ENCODE results near the gene TLL1. TPM values are rescaled to one million over a fixed set of nuclear protein-coding genes. Genes with fewer than 3 reads are reported as not detected.

TLL1 gene
- total RNA-seq, 1 experiment from 2014 or later = 14.3 TPM

GRCh38 chr4:166134285-166134684 is 261.2 kb downstream of the TLL1 start:
- Histone ChIP-seq H3K27me3 (replicated peaks; ENCODE audit: insufficient read depth, low read depth, low read length, poor library complexity) (no peaks in the 10 kb centered on the region), H3K4me3 (ENCODE audit: low read depth, low read length, poor library complexity, severe bottlenecking) (no peak overlapping the region), H3K36me3 (ENCODE audit: insufficient read depth, low read length, poor library complexity, severe bottlenecking) (no peaks in the 10 kb centered on the region), H3K27ac (ENCODE audit: low read depth, low read length, poor library complexity, severe bottlenecking) (no peak overlapping the region), H3K9me3 (ENCODE audit: low read depth, low read length, poor library complexity, severe bottlenecking) (no peaks in the 10 kb centered on the region), H3K4me1 (ENCODE audit: insufficient read depth, low read length, poor library complexity, severe bottlenecking) (no peaks in the 10 kb centered on the region)
- CTCF ChIA-PET = no interaction called here
- POLR2A ChIA-PET (ENCODE audit: low non-redundant PET) = no interaction called here
- DNase-seq (ENCODE audit: low spot score) = no peak
- TF ChIP-seq EZH2 (IDR thresholded peaks at IDR 0.05; ENCODE audit: borderline replicate concordance, low read depth, low read length, poor library complexity, severe bottlenecking) (no peak), CTCF (conservative IDR thresholded peaks at IDR 0.05; ENCODE audit: low read depth, low read length) (no peak)
- no TSS peak for BruUV-seq (replicated peaks)
- intact Hi-C loops (cut with micrococcal nuclease; ENCODE audit: unreplicated experiment) = no loop called here

GRCh38 chr4:166140951-166141350 is 267.9 kb downstream of the TLL1 start:
- no peaks in the 10 kb centered on the region for H3K36me3 ChIP-seq (ENCODE audit: insufficient read depth, low read length, poor library complexity, severe bottlenecking)
- H3K4me1 ChIP-seq (ENCODE audit: insufficient read depth, low read length, poor library complexity, severe bottlenecking) = no peaks in the 10 kb centered on the region
- no peaks in the 10 kb centered on the region for H3K9me3 ChIP-seq (ENCODE audit: low read depth, low read length, poor library complexity, severe bottlenecking)
- ChIA-PET POLR2A (ENCODE audit: low non-redundant PET) (no interaction called here), CTCF (no interaction called here)
- intact Hi-C loops (cut with micrococcal nuclease; ENCODE audit: unreplicated experiment) = no loop called here
- TF ChIP-seq CTCF (conservative IDR thresholded peaks at IDR 0.05; ENCODE audit: low read depth, low read length) = no peak
- TF ChIP-seq EZH2 (IDR thresholded peaks at IDR 0.05; ENCODE audit: borderline replicate concordance, low read depth, low read length, poor library complexity, severe bottlenecking) = no peak
- no peak for DNase-seq (ENCODE audit: low spot score)
- peaks cover 17% of the 10 kb centered on the region for H3K27me3 ChIP-seq (replicated peaks; ENCODE audit: insufficient read depth, low read depth, low read length, poor library complexity)
- no TSS peak for BruUV-seq (replicated peaks)
- no peak overlapping the region for H3K4me3 ChIP-seq (ENCODE audit: low read depth, low read length, poor library complexity, severe bottlenecking)
- no peak overlapping the region for H3K27ac ChIP-seq (ENCODE audit: low read depth, low read length, poor library complexity, severe bottlenecking)

- Histone ChIP-seq H3K9me3 (ENCODE audit: low read depth, low read length, poor library complexity, severe bottlenecking) (no peaks in the 10 kb centered on the region), H3K4me1 (ENCODE audit: insufficient read depth, low read length, poor library complexity, severe bottlenecking) (no peaks in the 10 kb centered on the region), H3K27me3 (replicated peaks; ENCODE audit: insufficient read depth, low read depth, low read length, poor library complexity) (peaks cover 17% of the 10 kb centered on the region), H3K4me3 (ENCODE audit: low read depth, low read length, poor library complexity, severe bottlenecking) (no peak overlapping the region), H3K27ac (ENCODE audit: low read depth, low read length, poor library complexity, severe bottlenecking) (no peak overlapping the region), H3K36me3 (ENCODE audit: insufficient read depth, low read length, poor library complexity, severe bottlenecking) (no peaks in the 10 kb centered on the region)
- BruUV-seq (replicated peaks) = no TSS peak
- ChIA-PET POLR2A (ENCODE audit: low non-redundant PET) (no interaction called here), CTCF (no interaction called here)
- DNase-seq (ENCODE audit: low spot score) = peak; percentile 8
- intact Hi-C loops (cut with micrococcal nuclease; ENCODE audit: unreplicated experiment) = no loop called here
- TF ChIP-seq EZH2 (IDR thresholded peaks at IDR 0.05; ENCODE audit: borderline replicate concordance, low read depth, low read length, poor library complexity, severe bottlenecking) (no peak), CTCF (conservative IDR thresholded peaks at IDR 0.05; ENCODE audit: low read depth, low read length) (no peak)
Measured at GRCh38 chr4:166143227-166143626, 270.2 kb downstream of the TLL1 start.
